ENCODE results near the gene ABCA9. TPM values are rescaled to one million over a fixed set of nuclear protein-coding genes. Genes with fewer than 3 reads are reported as not detected.

Gene ABCA9
- total RNA-seq, 2 experiments from 2014 or later, result 0.47 TPM; not detected in 1

DNA sequence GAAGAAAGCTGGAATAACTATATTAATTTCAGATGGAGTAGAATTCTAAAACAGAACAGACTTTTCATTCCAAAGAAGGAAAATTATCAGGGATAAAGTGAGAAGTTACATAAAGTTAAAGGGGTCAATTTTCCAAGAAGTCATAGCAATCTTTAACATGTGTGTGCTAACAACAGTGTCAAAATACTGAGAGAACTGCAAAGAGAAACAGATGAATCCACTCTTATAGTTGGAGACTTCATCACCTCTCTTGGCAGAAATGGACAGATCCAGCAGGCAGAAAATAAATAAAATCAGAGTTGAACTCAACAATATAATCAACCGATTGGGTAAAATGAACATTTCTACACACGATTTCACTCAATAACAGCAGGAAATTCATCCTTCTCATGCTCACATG is 5.4 kb downstream of the ABCA9 start:
- Histone ChIP-seq H3K4me2 (ENCODE audit: low read length) (no peak overlapping the region), H2AFZ (ENCODE audit: low read length) (no peak overlapping the region), H3K27ac (ENCODE audit: low read depth, low read length, poor library complexity, severe bottlenecking) (no peak overlapping the region), H3K79me2 (ENCODE audit: insufficient read depth, low read depth, low read length) (no peaks in the 10 kb centered on the region), H3K9me3 (ENCODE audit: low read length) (no peaks in the 10 kb centered on the region), H3K4me3 (ENCODE audit: low read depth, low read length, poor library complexity, severe bottlenecking) (no peak overlapping the region), H3K36me3 (ENCODE audit: insufficient read depth, low read length) (no peaks in the 10 kb centered on the region), H3K9me2 (ENCODE audit: insufficient read depth, low read length) (no peaks in the 10 kb centered on the region), H3K4me1 (ENCODE audit: insufficient read depth, low read length, poor library complexity, severe bottlenecking) (peaks cover 7% of the 10 kb centered on the region), H4K20me1 (ENCODE audit: insufficient read depth, low read length) (no peaks in the 10 kb centered on the region)
- no peak for DNase-seq (ENCODE audit: low spot score)
- intact Hi-C loops (cut with micrococcal nuclease; ENCODE audit: unreplicated experiment), result no loop called here
- TF ChIP-seq CTCF (conservative IDR thresholded peaks at IDR 0.05; ENCODE audit: low read length) (no peak), EZH2phosphoT487 (IDR thresholded peaks at IDR 0.05; ENCODE audit: borderline replicate concordance, low read depth, low read length) (no peak)
- ChIA-PET CTCF (ENCODE audit: unreplicated experiment) (no interaction called here), POLR2A (no interaction called here)
- no TSS peak for BruUV-seq (replicated peaks)

DNA sequence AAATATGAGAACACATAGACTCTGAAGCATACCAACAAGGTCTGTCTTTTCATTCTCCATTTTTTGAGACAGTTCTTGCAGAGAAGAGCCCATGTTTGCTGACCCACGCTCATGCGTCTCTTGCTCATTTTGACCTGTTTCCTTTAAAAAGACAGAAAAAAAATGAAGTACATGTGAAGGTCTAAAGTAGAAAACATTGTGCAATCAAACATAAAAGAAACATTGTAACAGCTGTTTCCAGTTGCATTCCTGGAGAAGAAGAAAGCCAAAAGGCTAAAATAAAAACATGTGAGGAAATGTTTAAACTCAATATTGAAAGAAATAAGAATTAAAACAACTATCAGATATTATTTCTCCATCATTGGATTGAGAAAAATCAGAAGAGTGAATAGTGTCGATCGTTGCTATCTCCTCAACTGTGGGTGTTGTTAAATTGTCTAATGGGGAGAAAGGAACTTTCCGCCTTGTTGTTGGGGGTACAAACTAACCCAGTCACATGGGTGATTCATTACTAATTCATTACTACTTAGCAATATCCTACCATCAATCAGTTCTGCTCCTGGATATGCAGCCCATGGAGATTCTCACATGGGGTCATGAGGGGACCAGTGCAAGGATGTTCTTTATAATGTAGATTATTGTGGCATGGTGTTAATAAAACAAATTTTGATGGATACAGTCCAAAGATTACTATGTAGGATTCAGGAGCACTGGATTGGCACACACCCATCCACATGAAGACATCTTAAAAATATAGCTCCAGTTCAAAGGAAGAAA is 9.5 kb downstream of the ABCA9 start:
- DNase-seq (ENCODE audit: low spot score), result no peak
- H3K36me3 ChIP-seq (ENCODE audit: insufficient read depth, low read length), result no peaks in the 10 kb centered on the region
- no peaks in the 10 kb centered on the region for H3K9me2 ChIP-seq (ENCODE audit: insufficient read depth, low read length)
- no peaks in the 10 kb centered on the region for H3K4me1 ChIP-seq (ENCODE audit: insufficient read depth, low read length, poor library complexity, severe bottlenecking)
- intact Hi-C loops (cut with micrococcal nuclease; ENCODE audit: unreplicated experiment), result no loop called here
- H3K9me3 ChIP-seq (ENCODE audit: low read length), result no peaks in the 10 kb centered on the region
- H3K4me3 ChIP-seq (ENCODE audit: low read depth, low read length, poor library complexity, severe bottlenecking), result no peak overlapping the region
- no peak overlapping the region for H3K4me2 ChIP-seq (ENCODE audit: low read length)
- no TSS peak for BruUV-seq (replicated peaks)
- no peaks in the 10 kb centered on the region for H4K20me1 ChIP-seq (ENCODE audit: insufficient read depth, low read length)
- CTCF ChIA-PET (ENCODE audit: unreplicated experiment), result no interaction called here
- TF ChIP-seq CTCF (conservative IDR thresholded peaks at IDR 0.05; ENCODE audit: low read length), result no peak
- TF ChIP-seq EZH2phosphoT487 (IDR thresholded peaks at IDR 0.05; ENCODE audit: borderline replicate concordance, low read depth, low read length), result no peak
- POLR2A ChIA-PET, result no interaction called here
- no peak overlapping the region for H2AFZ ChIP-seq (ENCODE audit: low read length)
- no peaks in the 10 kb centered on the region for H3K79me2 ChIP-seq (ENCODE audit: insufficient read depth, low read depth, low read length)
- no peak overlapping the region for H3K27ac ChIP-seq (ENCODE audit: low read depth, low read length, poor library complexity, severe bottlenecking)

DNA sequence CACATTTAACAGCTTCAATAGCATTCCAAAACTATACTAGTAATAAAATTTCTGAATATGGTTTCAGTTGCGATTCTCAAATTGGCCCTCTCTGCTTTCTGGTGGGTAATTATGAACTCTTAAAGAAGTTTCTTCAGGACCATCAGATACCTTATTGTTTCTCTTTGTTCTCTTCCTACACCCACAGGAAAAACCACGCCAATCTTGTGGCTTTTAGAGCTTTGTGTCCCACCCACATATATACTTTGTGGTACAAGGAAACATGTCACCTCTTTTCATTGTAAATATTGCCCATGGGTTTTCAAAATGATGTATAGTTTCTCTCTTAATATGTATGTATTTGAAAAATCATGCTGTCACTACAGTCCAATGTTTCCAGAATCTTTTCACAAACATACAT is 12.1 kb downstream of the ABCA9 start:
- CTCF ChIA-PET (ENCODE audit: unreplicated experiment), result no interaction called here
- POLR2A ChIA-PET, result no interaction called here
- Histone ChIP-seq H3K36me3 (ENCODE audit: insufficient read depth, low read length) (no peaks in the 10 kb centered on the region), H2AFZ (ENCODE audit: low read length) (no peak overlapping the region), H3K9me3 (ENCODE audit: low read length) (no peaks in the 10 kb centered on the region), H3K9me2 (ENCODE audit: insufficient read depth, low read length) (no peaks in the 10 kb centered on the region), H4K20me1 (ENCODE audit: insufficient read depth, low read length) (no peaks in the 10 kb centered on the region), H3K4me2 (ENCODE audit: low read length) (no peak overlapping the region), H3K79me2 (ENCODE audit: insufficient read depth, low read depth, low read length) (no peaks in the 10 kb centered on the region), H3K4me1 (ENCODE audit: insufficient read depth, low read length, poor library complexity, severe bottlenecking) (no peaks in the 10 kb centered on the region), H3K4me3 (ENCODE audit: low read depth, low read length, poor library complexity, severe bottlenecking) (no peak overlapping the region), H3K27ac (ENCODE audit: low read depth, low read length, poor library complexity, severe bottlenecking) (no peak overlapping the region)
- intact Hi-C loops (cut with micrococcal nuclease; ENCODE audit: unreplicated experiment), result no loop called here
- no TSS peak for BruUV-seq (replicated peaks)
- TF ChIP-seq EZH2phosphoT487 (IDR thresholded peaks at IDR 0.05; ENCODE audit: borderline replicate concordance, low read depth, low read length), result no peak
- no peak for TF ChIP-seq CTCF (conservative IDR thresholded peaks at IDR 0.05; ENCODE audit: low read length)
- DNase-seq (ENCODE audit: low spot score), result no peak
